Uterus (tissue), 2 donors: Measurements from ENCODE around the gene COASY.

Experiments used
- CTCF ChIP-seq, 4 experiments: fragments of 200-600 bp in 2 of 4; fragments of 450-650 bp in 2 of 4; sonication (generic) in 2 of 4; IDR thresholded peaks; one replicate each; pipeline ENCODE4 v1.5.1; 2016 to 2019; ENCODE audit warnings: antibody characterized with exemption in 4 of 4, mild to moderate bottlenecking in 2 of 4, moderate library complexity in 1 of 4
- POLR2A ChIP-seq, 2 donors: fragments of 450-650 bp; IDR thresholded peaks; one replicate each; pipeline ENCODE4 v1.6.1; 2016; ENCODE audit warnings: antibody characterized with exemption in 2 of 2, mild to moderate bottlenecking in 1 of 2, moderate library complexity in 1 of 2

- TF ChIP-seq POLR2A (IDR thresholded peaks at IDR 0.05) (no peak), CTCF (IDR thresholded peaks at IDR 0.05) (no peak)
Measured at GRCh38 chr17:42560246-42560645, 1.7 kb upstream of the COASY start.
